ENCODE data around the gene ZHX3.

ZHX3 gene

DNA sequence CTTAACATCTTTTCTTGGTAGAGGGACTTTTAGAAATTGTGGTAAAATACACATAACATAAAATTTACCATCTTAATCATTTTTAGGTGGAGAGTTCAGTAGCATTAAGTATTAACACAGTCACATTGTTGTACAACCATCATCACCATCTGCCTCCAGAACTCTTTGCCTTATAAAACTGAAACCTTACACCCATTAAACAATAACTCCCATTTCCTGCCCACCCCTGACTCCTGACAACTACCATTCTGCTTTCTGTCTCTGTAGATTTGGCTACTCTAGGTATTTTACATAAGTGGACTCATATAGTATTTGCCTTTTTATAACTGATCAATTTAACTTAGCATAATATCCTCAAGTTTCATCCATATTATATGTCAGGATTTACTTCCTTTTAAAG is 88.7 kb downstream of the ZHX3 start:
- Histone ChIP-seq H3K79me2 (ENCODE audit: insufficient read depth, low read depth) (no peaks in the 10 kb centered on the region), H3K9ac (no peak overlapping the region), H3K27ac (no peak overlapping the region), H3K27me3 (ENCODE audit: insufficient read depth, low read depth) (no peaks in the 10 kb centered on the region), H3K4me1 (ENCODE audit: low read depth, poor library complexity, severe bottlenecking) (no peaks in the 10 kb centered on the region), H3K4me3 (IDR thresholded peaks at IDR 0.05; ENCODE audit: insufficient read depth, low read depth, low read length) (no peak overlapping the region), H3K4me2 (no peak overlapping the region), H4K20me1 (ENCODE audit: insufficient read depth) (no peaks in the 10 kb centered on the region), H2AFZ (ENCODE audit: low read depth) (no peak overlapping the region), H3K36me3 (ENCODE audit: insufficient read depth) (no peaks in the 10 kb centered on the region)
- TF ChIP-seq, protein P1, sequence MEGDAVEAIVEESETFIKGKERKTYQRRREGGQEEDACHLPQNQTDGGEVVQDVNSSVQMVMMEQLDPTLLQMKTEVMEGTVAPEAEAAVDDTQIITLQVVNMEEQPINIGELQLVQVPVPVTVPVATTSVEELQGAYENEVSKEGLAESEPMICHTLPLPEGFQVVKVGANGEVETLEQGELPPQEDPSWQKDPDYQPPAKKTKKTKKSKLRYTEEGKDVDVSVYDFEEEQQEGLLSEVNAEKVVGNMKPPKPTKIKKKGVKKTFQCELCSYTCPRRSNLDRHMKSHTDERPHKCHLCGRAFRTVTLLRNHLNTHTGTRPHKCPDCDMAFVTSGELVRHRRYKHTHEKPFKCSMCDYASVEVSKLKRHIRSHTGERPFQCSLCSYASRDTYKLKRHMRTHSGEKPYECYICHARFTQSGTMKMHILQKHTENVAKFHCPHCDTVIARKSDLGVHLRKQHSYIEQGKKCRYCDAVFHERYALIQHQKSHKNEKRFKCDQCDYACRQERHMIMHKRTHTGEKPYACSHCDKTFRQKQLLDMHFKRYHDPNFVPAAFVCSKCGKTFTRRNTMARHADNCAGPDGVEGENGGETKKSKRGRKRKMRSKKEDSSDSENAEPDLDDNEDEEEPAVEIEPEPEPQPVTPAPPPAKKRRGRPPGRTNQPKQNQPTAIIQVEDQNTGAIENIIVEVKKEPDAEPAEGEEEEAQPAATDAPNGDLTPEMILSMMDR (conservative IDR thresholded peaks at IDR 0.05; ENCODE audit: low read depth, low read length), result no peak

GRCh38 chr20:41226426-41226825 is 91.1 kb downstream of the ZHX3 start:
- TF ChIP-seq, protein P1 (conservative IDR thresholded peaks at IDR 0.05; ENCODE audit: low read depth, low read length), result no peak
- no peak overlapping the region for H3K9ac ChIP-seq
- H3K4me3 ChIP-seq (IDR thresholded peaks at IDR 0.05; ENCODE audit: insufficient read depth, low read depth, low read length), result no peak overlapping the region
- no peaks in the 10 kb centered on the region for H3K36me3 ChIP-seq (ENCODE audit: insufficient read depth)
- H3K27ac ChIP-seq, result no peak overlapping the region
- no peaks in the 10 kb centered on the region for H3K4me1 ChIP-seq (ENCODE audit: low read depth, poor library complexity, severe bottlenecking)
- H3K4me2 ChIP-seq, result no peak overlapping the region
- no peak overlapping the region for H2AFZ ChIP-seq (ENCODE audit: low read depth)
- H3K27me3 ChIP-seq (ENCODE audit: insufficient read depth, low read depth), result no peaks in the 10 kb centered on the region
- H3K79me2 ChIP-seq (ENCODE audit: insufficient read depth, low read depth), result no peaks in the 10 kb centered on the region
- H4K20me1 ChIP-seq (ENCODE audit: insufficient read depth), result no peaks in the 10 kb centered on the region

GRCh38 chr20:41225091-41225490 is 92.4 kb downstream of the ZHX3 start:
- H3K4me3 ChIP-seq (IDR thresholded peaks at IDR 0.05; ENCODE audit: insufficient read depth, low read depth, low read length), result no peak overlapping the region
- no peak overlapping the region for H2AFZ ChIP-seq (ENCODE audit: low read depth)
- no peaks in the 10 kb centered on the region for H3K4me1 ChIP-seq (ENCODE audit: low read depth, poor library complexity, severe bottlenecking)
- H3K27ac ChIP-seq, result no peak overlapping the region
- no peaks in the 10 kb centered on the region for H4K20me1 ChIP-seq (ENCODE audit: insufficient read depth)
- no peak overlapping the region for H3K9ac ChIP-seq
- H3K4me2 ChIP-seq, result no peak overlapping the region
- TF ChIP-seq, protein P1 (conservative IDR thresholded peaks at IDR 0.05; ENCODE audit: low read depth, low read length), result no peak
- no peaks in the 10 kb centered on the region for H3K27me3 ChIP-seq (ENCODE audit: insufficient read depth, low read depth)
- H3K36me3 ChIP-seq (ENCODE audit: insufficient read depth), result no peaks in the 10 kb centered on the region
- H3K79me2 ChIP-seq (ENCODE audit: insufficient read depth, low read depth), result no peaks in the 10 kb centered on the region

- no peak overlapping the region for H3K4me2 ChIP-seq
- H3K4me3 ChIP-seq (IDR thresholded peaks at IDR 0.05; ENCODE audit: insufficient read depth, low read depth, low read length), result no peak overlapping the region
- H3K4me1 ChIP-seq (ENCODE audit: low read depth, poor library complexity, severe bottlenecking), result no peaks in the 10 kb centered on the region
- no peaks in the 10 kb centered on the region for H3K79me2 ChIP-seq (ENCODE audit: insufficient read depth, low read depth)
- no peak overlapping the region for H3K9ac ChIP-seq
- no peaks in the 10 kb centered on the region for H3K27me3 ChIP-seq (ENCODE audit: insufficient read depth, low read depth)
- no peak overlapping the region for H2AFZ ChIP-seq (ENCODE audit: low read depth)
- H3K27ac ChIP-seq, result no peak overlapping the region
- H3K36me3 ChIP-seq (ENCODE audit: insufficient read depth), result no peaks in the 10 kb centered on the region
- H4K20me1 ChIP-seq (ENCODE audit: insufficient read depth), result no peaks in the 10 kb centered on the region
- TF ChIP-seq, protein P1 (conservative IDR thresholded peaks at IDR 0.05; ENCODE audit: low read depth, low read length), result no peak
Observed at GRCh38 chr20:41224281-41224680, 93.2 kb downstream of the ZHX3 start.
